DOHH2 (cell line): ENCODE data around the gene SPATA17.

Source experiments
- H3F3A ChIP-seq: fragments of 200-600 bp; sonication (generic), shearing (Covaris generic); 2 replicates; pipeline ENCODE4 v1.6.0; 2016; ENCODE audit warnings: antibody characterized with exemption, mild to moderate bottlenecking; ENCODE audit not compliant: control insufficient read depth, insufficient read depth
- H3K27ac ChIP-seq: fragments of 200-600 bp; sonication (generic); 2 replicates; pipeline ENCODE4 v1.5.1; 2014; ENCODE audit warnings: low read depth, mild to moderate bottlenecking, low read length, moderate library complexity
- H3K27me3 ChIP-seq: fragments of 200-600 bp; sonication (generic); 2 replicates; pipeline ENCODE4 v1.6.1; 2014; ENCODE audit warnings: mild to moderate bottlenecking, low read length, mixed read lengths; ENCODE audit not compliant: control insufficient read depth
- H3K36me3 ChIP-seq: fragments of 200-600 bp; sonication (generic); 2 replicates; pipeline ENCODE4 v1.6.1; 2014; ENCODE audit warnings: mild to moderate bottlenecking, low read length, moderate library complexity, mixed read lengths; ENCODE audit not compliant: control insufficient read depth
- H3K4me1 ChIP-seq: fragments of 200-600 bp; sonication (generic); 2 replicates; pipeline ENCODE4 v1.6.1; 2014; ENCODE audit warnings: mild to moderate bottlenecking, low read length, mixed read lengths; ENCODE audit not compliant: control insufficient read depth
- H3K4me2 ChIP-seq: fragments of 200-600 bp; sonication (generic); 2 replicates; pipeline ENCODE4 v1.6.0; 2014; ENCODE audit warnings: mild to moderate bottlenecking, low read length, moderate library complexity
- H3K4me3 ChIP-seq: fragments of 200-600 bp; sonication (generic); 2 replicates; pipeline ENCODE4 v1.5.1; 2014; ENCODE audit warnings: mild to moderate bottlenecking, low read length, mixed read lengths
- H3K79me2 ChIP-seq: fragments of 200-600 bp; sonication (generic); 2 replicates; pipeline ENCODE4 v1.6.1; 2014; ENCODE audit warnings: mild to moderate bottlenecking, low read length, mixed read lengths; ENCODE audit not compliant: control insufficient read depth
- H3K9me2 ChIP-seq: fragments of 200-600 bp; sonication (generic); replicated peaks from 2 replicates; pipeline ENCODE4 v1.6.1; 2014; ENCODE audit warnings: mild to moderate bottlenecking, low read length, mixed read lengths; ENCODE audit not compliant: control insufficient read depth
- H3K9me3 ChIP-seq: fragments of 200-600 bp; sonication (generic); 2 replicates; pipeline ENCODE4 v1.6.1; 2014; ENCODE audit warnings: antibody characterized with exemption, low read length, mixed read lengths; ENCODE audit not compliant: control insufficient read depth, insufficient read depth
- H4K20me1 ChIP-seq: fragments of 200-600 bp; sonication (generic); 2 replicates; pipeline ENCODE4 v1.6.0; 2014; ENCODE audit warnings: low read depth, mild to moderate bottlenecking, antibody characterized with exemption, low read length, moderate library complexity; ENCODE audit not compliant: control insufficient read depth, insufficient read depth
- CTCF ChIP-seq: fragments of 200-600 bp; sonication (generic); IDR thresholded peaks from one replicate; pipeline ENCODE4 v1.5.1; 2014; ENCODE audit warnings: antibody characterized with exemption, mild to moderate bottlenecking, low read depth, low read length; ENCODE audit not compliant: poor library complexity, severe bottlenecking
- EZH2phosphoT487 ChIP-seq: fragments of 200-600 bp; sonication (generic); IDR thresholded peaks from 2 replicates; pipeline ENCODE4 v1.6.1; 2017; ENCODE audit warnings: borderline replicate concordance, mild to moderate bottlenecking, antibody characterized with exemption, low read length, moderate library complexity, mixed read lengths

The SPATA17 gene

GRCh38 chr1:217875229-217875628, 244.1 kb downstream of the SPATA17 start:
- no peak for TF ChIP-seq CTCF
- TF ChIP-seq EZH2phosphoT487 = no peak
- no peaks in the 10 kb centered on the region for H3K79me2 ChIP-seq
- no peak overlapping the region for H3K27ac ChIP-seq
- H3K27me3 ChIP-seq = no peaks in the 10 kb centered on the region
- H4K20me1 ChIP-seq = no peaks in the 10 kb centered on the region
- no peak overlapping the region for H3K4me3 ChIP-seq
- H3K4me2 ChIP-seq = no peak overlapping the region
- H3K4me1 ChIP-seq = no peaks in the 10 kb centered on the region
- no peaks in the 10 kb centered on the region for H3K9me3 ChIP-seq
- H3K9me2 ChIP-seq = no peaks in the 10 kb centered on the region
- H3K36me3 ChIP-seq = no peaks in the 10 kb centered on the region
- no peaks in the 10 kb centered on the region for H3F3A ChIP-seq

GRCh38 chr1:217876401-217876800, 245.3 kb downstream of the SPATA17 start:
- H3F3A ChIP-seq = no peaks in the 10 kb centered on the region
- no peaks in the 10 kb centered on the region for H3K36me3 ChIP-seq
- H3K4me3 ChIP-seq = no peak overlapping the region
- H3K79me2 ChIP-seq = no peaks in the 10 kb centered on the region
- no peak overlapping the region for H3K4me2 ChIP-seq
- H4K20me1 ChIP-seq = no peaks in the 10 kb centered on the region
- TF ChIP-seq EZH2phosphoT487 (no peak), CTCF (no peak)
- H3K4me1 ChIP-seq = no peaks in the 10 kb centered on the region
- no peaks in the 10 kb centered on the region for H3K9me2 ChIP-seq
- no peaks in the 10 kb centered on the region for H3K27me3 ChIP-seq
- no peak overlapping the region for H3K27ac ChIP-seq
- H3K9me3 ChIP-seq = no peaks in the 10 kb centered on the region

GRCh38 chr1:217876896-217877295, 245.8 kb downstream of the SPATA17 start:
- Histone ChIP-seq H3K9me3 (no peaks in the 10 kb centered on the region), H3K4me3 (no peak overlapping the region), H3K79me2 (no peaks in the 10 kb centered on the region), H3K27ac (no peak overlapping the region), H3K36me3 (no peaks in the 10 kb centered on the region), H4K20me1 (no peaks in the 10 kb centered on the region), H3K4me1 (no peaks in the 10 kb centered on the region), H3F3A (no peaks in the 10 kb centered on the region), H3K4me2 (no peak overlapping the region), H3K9me2 (no peaks in the 10 kb centered on the region), H3K27me3 (no peaks in the 10 kb centered on the region)
- no peak for TF ChIP-seq CTCF
- no peak for TF ChIP-seq EZH2phosphoT487

- Histone ChIP-seq H3K27me3 (peaks cover 2% of the 10 kb centered on the region; the same call in 1 of the 2 replicates), H4K20me1 (no peaks in the 10 kb centered on the region), H3K4me2 (no peak overlapping the region), H3K79me2 (no peaks in the 10 kb centered on the region), H3K9me2 (no peaks in the 10 kb centered on the region), H3K36me3 (no peaks in the 10 kb centered on the region), H3K4me1 (no peaks in the 10 kb centered on the region), H3F3A (no peaks in the 10 kb centered on the region), H3K4me3 (no peak overlapping the region), H3K9me3 (no peaks in the 10 kb centered on the region), H3K27ac (no peak overlapping the region)
- no peak for TF ChIP-seq CTCF
- TF ChIP-seq EZH2phosphoT487 = no peak
Observed at GRCh38 chr1:217881131-217881543, 250.0 kb downstream of the SPATA17 start.
